ENCODE measurements around the gene RIMBP2. TPM values are rescaled to one million over a fixed set of nuclear protein-coding genes. Genes with fewer than 3 reads are reported as not detected.

The RIMBP2 gene
- total RNA-seq, 4 donors from 2014 or later = 1.5 to 5.3 (median 2.7) TPM

DNA sequence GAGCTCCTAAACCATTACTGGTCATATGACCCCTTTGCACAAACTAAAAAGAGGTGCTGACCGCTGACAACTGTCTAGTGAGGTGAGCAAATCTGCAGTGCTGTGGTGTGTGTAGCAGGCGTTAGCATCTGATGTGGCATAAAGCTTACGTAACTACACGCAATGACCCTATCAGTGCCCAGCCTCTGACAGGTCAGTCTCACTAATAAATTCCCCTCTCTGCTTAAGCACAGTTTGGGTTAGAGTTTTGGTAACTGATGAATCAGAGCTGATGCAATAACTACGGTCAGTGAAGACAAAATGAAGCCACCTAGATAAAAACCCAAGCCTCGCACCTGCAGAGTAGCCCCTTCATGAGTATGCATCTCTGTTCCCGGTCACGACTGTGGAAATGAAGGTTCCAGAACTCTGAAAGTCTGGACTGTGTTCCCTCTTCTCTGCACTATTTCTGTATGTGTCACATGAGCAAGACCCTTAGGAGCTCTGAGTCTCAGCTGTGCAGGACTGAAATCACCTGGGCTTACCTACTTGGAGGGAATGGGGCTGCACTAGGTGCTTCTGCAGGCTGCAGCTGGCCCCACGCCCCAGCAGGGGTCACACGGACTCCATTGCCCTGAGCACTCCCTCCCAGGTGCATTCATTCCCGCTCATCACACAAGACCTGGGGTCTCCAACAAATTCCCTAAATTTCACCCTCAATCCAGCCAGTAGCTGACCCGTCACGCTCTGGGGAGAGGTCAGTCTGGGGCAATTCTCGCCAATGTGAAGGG lies 54.4 kb downstream of the RIMBP2 start:
- WGBS, 2 donors = 85 to 89% methylated on average over 14 of the region's 14 CpGs
- DNase-seq (ENCODE audit: low spot score in 2 of 2) = no peak
- no peak for TF ChIP-seq POLR2A (IDR thresholded peaks at IDR 0.05)
- TF ChIP-seq, protein P1, sequence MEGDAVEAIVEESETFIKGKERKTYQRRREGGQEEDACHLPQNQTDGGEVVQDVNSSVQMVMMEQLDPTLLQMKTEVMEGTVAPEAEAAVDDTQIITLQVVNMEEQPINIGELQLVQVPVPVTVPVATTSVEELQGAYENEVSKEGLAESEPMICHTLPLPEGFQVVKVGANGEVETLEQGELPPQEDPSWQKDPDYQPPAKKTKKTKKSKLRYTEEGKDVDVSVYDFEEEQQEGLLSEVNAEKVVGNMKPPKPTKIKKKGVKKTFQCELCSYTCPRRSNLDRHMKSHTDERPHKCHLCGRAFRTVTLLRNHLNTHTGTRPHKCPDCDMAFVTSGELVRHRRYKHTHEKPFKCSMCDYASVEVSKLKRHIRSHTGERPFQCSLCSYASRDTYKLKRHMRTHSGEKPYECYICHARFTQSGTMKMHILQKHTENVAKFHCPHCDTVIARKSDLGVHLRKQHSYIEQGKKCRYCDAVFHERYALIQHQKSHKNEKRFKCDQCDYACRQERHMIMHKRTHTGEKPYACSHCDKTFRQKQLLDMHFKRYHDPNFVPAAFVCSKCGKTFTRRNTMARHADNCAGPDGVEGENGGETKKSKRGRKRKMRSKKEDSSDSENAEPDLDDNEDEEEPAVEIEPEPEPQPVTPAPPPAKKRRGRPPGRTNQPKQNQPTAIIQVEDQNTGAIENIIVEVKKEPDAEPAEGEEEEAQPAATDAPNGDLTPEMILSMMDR (IDR thresholded peaks at IDR 0.05) = no peak
- H3K4me3 ChIP-seq (ENCODE audit: low read depth, poor library complexity, severe bottlenecking) = no peak overlapping the region
- intact Hi-C loops (cut with DNase I; ENCODE audit: low total_unique reads) = no loop called here

DNA sequence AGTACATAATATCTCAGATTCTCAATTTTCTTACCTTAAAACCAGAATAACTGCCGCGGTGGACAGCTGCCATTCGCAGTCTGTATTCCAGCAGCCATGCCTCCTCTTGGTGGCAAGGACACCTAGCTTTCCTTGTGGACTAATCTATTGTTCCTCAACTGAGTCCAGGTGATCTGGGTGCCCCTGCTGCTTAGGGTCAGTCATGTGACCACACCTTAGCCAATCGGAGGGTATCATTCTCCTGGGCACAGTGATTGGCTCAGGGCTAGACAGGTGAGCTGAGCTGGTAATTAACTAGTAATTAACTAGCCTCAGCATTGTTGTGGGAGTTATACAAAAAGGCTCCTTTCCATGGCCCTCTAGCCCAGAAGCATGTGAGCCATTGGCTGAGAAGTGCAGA lies 55.0 kb downstream of the RIMBP2 start:
- intact Hi-C loops (cut with DNase I; ENCODE audit: low total_unique reads) = no loop called here
- 96 to 98% methylated on average over 4 of the region's 4 CpGs for WGBS, 2 donors
- TF ChIP-seq, protein P1 (IDR thresholded peaks at IDR 0.05) = no peak
- no peak for TF ChIP-seq POLR2A (IDR thresholded peaks at IDR 0.05)

DNA sequence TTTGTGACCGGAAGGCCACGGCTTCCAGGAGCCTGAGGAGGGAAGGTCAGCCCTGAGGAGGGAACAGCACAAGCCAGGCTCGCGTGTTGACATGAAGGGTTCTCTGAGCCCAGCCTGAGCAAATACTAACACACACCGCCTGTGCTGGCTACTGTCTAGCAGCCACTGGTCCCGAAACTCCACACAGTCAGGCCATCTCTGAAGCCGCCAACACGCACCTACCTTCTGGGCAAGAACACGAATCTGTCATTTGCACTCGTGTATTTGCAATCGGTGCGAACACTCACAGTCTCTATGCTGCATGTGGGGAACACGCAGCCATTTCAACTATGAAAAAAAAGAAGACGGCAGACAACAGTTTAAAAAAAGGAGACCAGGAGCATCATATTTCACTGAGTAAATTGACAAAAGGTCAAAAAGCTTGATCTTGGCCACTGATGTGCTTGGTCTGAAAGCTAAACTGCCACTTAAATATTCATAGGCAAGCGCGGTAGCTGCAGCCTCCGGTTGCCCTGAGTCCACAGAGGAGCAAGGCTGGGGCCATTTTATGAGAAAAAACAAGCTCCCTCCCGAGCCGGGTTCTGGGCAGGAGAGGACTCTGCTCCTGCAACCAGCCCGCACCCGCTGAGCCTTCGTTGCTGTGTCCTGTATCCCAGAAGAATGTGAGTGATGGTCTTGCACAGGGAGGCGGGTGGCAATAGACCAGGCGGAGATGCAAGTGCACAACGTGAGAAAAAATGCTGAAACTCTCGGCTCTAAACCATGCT lies 57.8 kb downstream of the RIMBP2 start:
- H3K4me3 ChIP-seq (ENCODE audit: low read depth, poor library complexity, severe bottlenecking) = no peak overlapping the region
- WGBS, 2 donors = 84 to 91% methylated on average over 26 of the region's 26 CpGs
- intact Hi-C loops (cut with DNase I; ENCODE audit: low total_unique reads) = no loop called here
- TF ChIP-seq, protein P1 (IDR thresholded peaks at IDR 0.05) = no peak
- TF ChIP-seq POLR2A (IDR thresholded peaks at IDR 0.05) = no peak
- no peak for DNase-seq (ENCODE audit: low spot score in 2 of 2)

More for the DNA sequence above, 55.0 kb downstream of the RIMBP2 start:
- no peak overlapping the region for H3K4me3 ChIP-seq (ENCODE audit: low read depth, poor library complexity, severe bottlenecking)
- no peak for DNase-seq (ENCODE audit: low spot score in 2 of 2)

DNA sequence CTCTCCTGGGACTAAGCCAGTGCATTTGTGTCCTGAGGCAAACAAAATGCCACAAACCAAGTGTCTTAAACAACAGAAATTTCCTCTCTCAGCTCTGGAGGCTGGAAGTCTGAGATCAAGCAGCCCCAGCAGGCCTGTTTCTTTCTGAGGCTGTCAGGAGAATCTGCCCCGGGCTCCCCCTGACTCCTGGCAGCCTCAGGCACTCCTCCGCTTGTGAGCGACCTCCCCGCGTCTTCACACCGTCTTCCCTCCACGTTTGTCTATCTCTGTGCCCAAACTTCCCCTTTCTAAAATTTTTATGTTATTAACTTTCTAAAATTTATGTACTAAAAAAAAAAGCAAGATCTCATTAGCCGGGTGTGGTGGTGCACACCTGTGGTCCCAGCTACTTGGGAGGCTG lies 59.7 kb downstream of the RIMBP2 start:
- 65 to 66% methylated on average over 8 of the region's 8 CpGs for WGBS, 2 donors
- no peak overlapping the region for H3K4me3 ChIP-seq (ENCODE audit: low read depth, poor library complexity, severe bottlenecking)
- intact Hi-C loops (cut with DNase I; ENCODE audit: low total_unique reads) = no loop called here
- no peak for DNase-seq (ENCODE audit: low spot score in 2 of 2)
- no peak for TF ChIP-seq POLR2A (IDR thresholded peaks at IDR 0.05)

DNA sequence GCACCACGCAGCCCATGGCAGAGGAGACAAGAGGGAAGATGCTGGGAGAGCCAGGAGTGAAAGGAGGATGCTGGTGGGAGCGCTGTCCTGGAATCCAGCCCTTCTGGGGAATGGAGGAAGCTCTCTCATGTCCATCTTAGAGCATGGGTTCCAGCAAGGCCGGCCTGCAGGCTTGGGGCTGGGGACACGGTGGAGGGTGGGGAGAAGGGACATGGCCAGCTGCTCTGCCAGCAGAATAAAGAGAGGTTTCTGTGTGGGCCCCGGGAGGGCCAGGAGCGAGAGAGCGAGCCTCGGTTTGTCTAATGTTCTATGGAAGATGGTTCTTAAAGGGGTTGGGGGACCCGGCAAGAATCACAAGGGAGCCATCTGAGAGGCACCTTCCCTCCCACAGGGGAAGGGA lies 60.2 kb downstream of the RIMBP2 start:
- intact Hi-C loops (cut with DNase I; ENCODE audit: low total_unique reads) = no loop called here
- TF ChIP-seq, protein P1 (IDR thresholded peaks at IDR 0.05) = no peak
- no peak for TF ChIP-seq POLR2A (IDR thresholded peaks at IDR 0.05)
- 80 to 82% methylated on average over 9 of the region's 9 CpGs for WGBS, 2 donors

DNA sequence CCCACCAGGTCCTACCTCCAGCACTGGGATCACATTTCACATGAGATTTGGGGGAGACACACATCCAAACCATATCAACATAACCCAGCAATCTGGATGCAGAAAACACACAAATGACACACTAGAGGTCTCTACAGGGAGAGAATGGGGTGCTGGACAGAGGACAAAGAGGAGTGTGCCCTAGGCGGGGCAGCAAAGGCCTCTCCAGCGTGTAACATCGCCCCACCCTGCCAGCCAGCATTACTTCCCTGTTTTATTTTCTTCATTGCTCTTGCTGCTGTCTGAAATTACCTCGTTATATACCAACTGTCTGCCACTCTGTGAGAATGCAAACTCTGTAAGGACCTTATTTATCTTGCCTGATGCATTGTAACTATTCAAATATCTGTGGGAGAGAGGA lies 61.1 kb downstream of the RIMBP2 start:
- WGBS, 2 donors = 74% methylated on average over 4 of the region's 4 CpGs
- H3K4me3 ChIP-seq (ENCODE audit: low read depth, poor library complexity, severe bottlenecking) = no peak overlapping the region
- DNase-seq (ENCODE audit: low spot score in 2 of 2) = no peak
- intact Hi-C loops (cut with DNase I; ENCODE audit: low total_unique reads) = no loop called here
- TF ChIP-seq, protein P1 (IDR thresholded peaks at IDR 0.05) = no peak
- TF ChIP-seq POLR2A (IDR thresholded peaks at IDR 0.05) = no peak

More for the DNA sequence above, 60.2 kb downstream of the RIMBP2 start:
- no peak overlapping the region for H3K4me3 ChIP-seq (ENCODE audit: low read depth, poor library complexity, severe bottlenecking)
- no peak for DNase-seq (ENCODE audit: low spot score in 2 of 2)

Data from lower leg skin (tissue), 4 donors.